Measurements from ENCODE around the gene RBM33.

DNA sequence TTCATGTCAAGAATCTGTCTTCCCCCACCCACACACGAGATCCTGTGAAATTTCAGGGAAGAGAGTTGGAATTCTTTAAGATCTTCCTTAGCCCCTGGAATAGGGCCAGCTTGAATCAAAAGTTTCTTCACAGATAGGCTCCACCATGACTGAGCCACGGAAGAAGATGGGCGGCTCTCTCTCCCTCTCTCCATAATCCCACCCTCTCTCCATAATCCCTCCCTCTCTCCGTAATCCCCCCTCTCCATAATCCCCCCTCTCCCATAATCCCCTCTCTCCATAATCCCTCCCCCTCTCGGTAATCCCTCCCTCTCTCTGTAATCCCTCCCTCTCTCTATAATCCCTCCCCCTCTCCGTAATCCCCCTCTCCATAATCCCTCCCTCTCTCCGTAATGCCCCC, 147.4 kb downstream of the RBM33 start:
- TF ChIP-seq, protein P1, sequence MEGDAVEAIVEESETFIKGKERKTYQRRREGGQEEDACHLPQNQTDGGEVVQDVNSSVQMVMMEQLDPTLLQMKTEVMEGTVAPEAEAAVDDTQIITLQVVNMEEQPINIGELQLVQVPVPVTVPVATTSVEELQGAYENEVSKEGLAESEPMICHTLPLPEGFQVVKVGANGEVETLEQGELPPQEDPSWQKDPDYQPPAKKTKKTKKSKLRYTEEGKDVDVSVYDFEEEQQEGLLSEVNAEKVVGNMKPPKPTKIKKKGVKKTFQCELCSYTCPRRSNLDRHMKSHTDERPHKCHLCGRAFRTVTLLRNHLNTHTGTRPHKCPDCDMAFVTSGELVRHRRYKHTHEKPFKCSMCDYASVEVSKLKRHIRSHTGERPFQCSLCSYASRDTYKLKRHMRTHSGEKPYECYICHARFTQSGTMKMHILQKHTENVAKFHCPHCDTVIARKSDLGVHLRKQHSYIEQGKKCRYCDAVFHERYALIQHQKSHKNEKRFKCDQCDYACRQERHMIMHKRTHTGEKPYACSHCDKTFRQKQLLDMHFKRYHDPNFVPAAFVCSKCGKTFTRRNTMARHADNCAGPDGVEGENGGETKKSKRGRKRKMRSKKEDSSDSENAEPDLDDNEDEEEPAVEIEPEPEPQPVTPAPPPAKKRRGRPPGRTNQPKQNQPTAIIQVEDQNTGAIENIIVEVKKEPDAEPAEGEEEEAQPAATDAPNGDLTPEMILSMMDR (IDR thresholded peaks at IDR 0.05) = no peak
- TF ChIP-seq POLR2AphosphoS5 (IDR thresholded peaks at IDR 0.05) = no peak
- no peak for TF ChIP-seq POLR2A (IDR thresholded peaks at IDR 0.05)
- no peak for TF ChIP-seq EP300 (IDR thresholded peaks at IDR 0.05)
